G401 (cell line): ENCODE data around the gene OLR1. TPM values are rescaled to one million over a fixed set of nuclear protein-coding genes. Genes with fewer than 3 reads are reported as not detected.

ENCODE experiments used
- DNase-seq: peaks from one replicate; pipeline ENCODE4 v3.0.0-alpha.2; 2015; ENCODE audit warnings: low spot score
- in situ Hi-C: cut with HindIII; loops from 2 replicates; pipeline ENCODE4 v1.10.0; 2016; ENCODE audit warnings: low sequenced_read_pairs, mixed read lengths
- total RNA-seq: library from RNA; depleted of rRNA; stranded (reverse); fragments of >200 nt; shearing (Covaris generic); gene quantifications from 2 replicates; pipeline ENCODE4 v1.2.3, GENCODE V29; 2014

Gene OLR1
- total RNA-seq, 1 experiment from 2014 or later: 4.3 TPM

DNA sequence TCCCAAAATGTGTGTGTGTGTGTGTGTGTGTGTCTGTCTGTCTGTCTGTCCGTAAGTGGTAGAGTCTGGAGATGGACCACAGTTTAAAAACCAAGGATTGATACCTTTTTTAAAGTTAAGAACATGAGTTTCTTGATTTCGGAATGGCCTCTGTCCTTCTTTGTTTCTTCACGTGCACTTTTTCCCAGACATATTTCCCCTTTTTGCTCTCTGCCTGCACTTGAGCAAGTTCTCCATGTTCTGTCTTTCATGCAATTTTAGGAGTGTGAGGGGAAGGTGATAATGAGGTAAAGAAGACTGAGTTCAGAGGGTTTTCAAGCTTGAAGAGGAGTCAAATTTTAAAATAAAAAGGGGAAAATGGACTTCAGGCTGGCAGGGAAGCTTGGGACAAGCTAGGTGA lies 12.7 kb downstream of the OLR1 start:
- DNase-seq: no peak
- in situ Hi-C loops: no loop called here

- in situ Hi-C loops: no loop called here
- no peak for DNase-seq
Measured at GRCh38 chr12:10158406-10158805, 13.5 kb downstream of the OLR1 start.

DNA sequence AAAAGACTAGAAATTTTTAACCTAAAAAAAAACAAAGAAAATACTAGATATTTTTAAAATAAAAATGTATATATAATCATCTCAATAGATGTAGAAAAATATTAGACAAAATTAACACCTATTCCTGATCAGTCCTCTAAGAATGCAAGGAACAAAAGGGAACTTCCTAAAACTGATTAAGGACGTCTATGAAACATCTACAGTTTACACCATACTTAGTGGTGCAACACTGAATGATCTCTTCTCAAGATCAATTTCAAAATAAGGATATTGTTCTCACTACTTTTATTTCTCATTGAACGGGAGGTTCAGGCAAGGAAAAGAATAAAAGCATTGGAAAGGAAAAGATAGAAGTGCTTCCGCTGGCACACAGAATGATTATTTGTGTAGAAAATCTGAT lies 16.0 kb downstream of the OLR1 start:
- DNase-seq: no peak
- in situ Hi-C loops: no loop called here

GRCh38 chr12:10154145-10154496 lies 17.8 kb downstream of the OLR1 start:
- in situ Hi-C loops: no loop called here

DNA sequence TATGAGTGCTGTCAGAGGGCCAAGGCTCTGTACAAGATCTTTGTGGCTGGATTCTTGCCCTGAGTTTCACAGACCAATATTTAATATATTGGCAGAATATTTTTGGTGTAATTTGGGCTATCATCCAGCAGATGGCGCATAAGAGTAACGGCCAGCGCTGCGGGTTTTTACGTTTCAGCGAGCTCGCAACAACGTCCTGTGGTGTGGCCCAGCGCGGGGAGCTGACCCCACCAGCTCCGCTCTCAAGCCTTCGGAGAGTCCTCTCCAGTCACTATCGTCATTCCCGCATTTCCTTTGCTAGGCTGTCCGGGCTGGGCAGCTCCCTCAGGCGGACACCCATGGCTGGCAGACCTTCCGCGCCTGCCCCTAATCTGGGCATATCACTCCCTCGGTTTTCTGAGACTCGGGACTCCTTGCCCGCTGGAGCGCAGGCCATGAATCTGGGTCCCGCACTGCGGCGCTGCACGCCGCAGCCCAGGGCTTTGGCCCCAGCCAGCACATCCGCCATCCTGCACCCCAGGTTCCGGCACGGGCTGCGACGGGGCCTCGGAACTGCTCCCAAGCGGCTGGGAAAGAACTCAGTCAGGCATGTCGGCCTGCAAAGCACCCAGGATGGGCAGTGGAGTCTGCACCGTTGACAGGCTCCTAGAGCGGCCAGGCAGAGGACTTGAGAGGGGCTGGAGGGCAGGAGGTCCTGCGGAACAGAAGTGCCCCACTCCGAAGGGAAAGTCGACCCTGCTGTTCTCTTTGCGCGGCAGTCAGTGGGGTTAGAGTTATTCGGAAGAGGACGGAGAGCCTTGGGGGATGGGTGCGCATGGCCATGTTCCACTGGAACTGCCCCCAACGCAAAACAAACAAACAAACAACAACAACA lies 18.4 kb downstream of the OLR1 start:
- in situ Hi-C loops: no loop called here
- peak; percentile 75 for DNase-seq

More at GRCh38 chr12:10154145-10154496, 17.8 kb downstream of the OLR1 start:
- peak; percentile 47 for DNase-seq

DNA sequence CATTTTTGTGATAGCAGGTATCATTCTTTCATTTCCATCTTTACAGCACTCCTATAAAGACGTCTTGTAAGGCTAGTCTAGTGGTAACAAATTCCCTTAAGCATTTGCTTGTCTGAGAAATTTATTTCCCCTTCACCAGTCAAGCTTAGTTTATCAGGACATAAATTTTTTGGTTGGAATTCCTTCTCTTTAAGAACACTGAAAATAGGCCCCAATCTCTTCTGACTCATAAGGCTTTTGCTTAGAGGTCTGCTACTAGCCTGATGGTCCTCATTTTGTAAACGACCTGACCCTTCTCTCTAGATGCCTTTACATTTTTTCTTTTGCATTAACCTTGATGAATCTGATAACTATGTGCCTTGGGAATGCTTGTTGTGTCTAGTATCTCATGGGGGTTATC lies 20.3 kb downstream of the OLR1 start:
- in situ Hi-C loops: no loop called here
- no peak for DNase-seq

GRCh38 chr12:10147714-10148403 lies 24.1 kb downstream of the OLR1 start:
- in situ Hi-C loops: no loop called here
- DNase-seq: no peak

GRCh38 chr12:10142976-10143589 lies 28.8 kb downstream of the OLR1 start:
- in situ Hi-C loops: no loop called here
- DNase-seq: no peak

DNA sequence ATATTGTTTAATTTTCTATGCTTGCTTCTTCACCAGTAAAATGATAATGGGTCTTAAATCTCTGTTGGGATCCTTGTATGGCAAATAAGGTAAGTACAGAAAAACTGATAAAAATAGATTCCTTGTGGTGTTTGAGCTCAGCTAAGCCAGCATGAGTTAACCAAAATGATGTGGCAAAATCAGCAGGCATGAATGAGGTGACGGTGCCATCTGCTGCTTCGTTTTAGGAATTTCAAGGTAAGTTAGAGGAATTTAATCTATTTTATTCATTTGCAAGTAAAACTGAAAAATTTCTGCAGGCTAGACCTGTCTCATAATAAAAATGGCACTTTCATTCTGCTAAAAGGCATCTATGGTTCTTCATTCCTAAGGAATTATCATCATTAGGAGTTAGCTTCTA lies 31.9 kb downstream of the OLR1 start:
- DNase-seq: peak; percentile 23
- in situ Hi-C loops: no loop called here

GRCh38 chr12:10136637-10137205 lies 35.2 kb downstream of the OLR1 start:
- in situ Hi-C loops: no loop called here
- no peak for DNase-seq

DNA sequence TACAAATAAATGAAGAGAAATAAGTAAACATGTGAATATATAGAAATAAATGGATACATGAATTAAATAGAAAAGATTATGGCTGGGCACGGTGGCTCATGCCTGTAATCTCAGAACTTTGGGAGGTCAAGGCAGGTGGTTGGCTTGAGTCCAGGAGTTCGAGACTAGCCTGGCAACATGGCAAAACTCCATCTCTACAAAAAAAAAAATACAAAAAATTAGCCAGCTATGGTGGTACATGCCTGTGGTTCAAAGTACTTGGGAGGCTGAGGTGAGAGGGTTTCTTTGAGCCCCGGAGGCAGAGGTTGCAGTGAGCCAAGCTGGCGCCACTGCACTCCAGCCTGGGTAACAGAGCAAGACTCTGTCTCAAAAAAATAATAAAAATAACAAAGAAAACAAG lies 36.8 kb downstream of the OLR1 start:
- in situ Hi-C loops: no loop called here
- no peak for DNase-seq

GRCh38 chr12:10132850-10133370 lies 39.0 kb downstream of the OLR1 start:
- DNase-seq: no peak
- in situ Hi-C loops: no loop called here

GRCh38 chr12:10131111-10131690 lies 40.7 kb downstream of the OLR1 start:
- in situ Hi-C loops: no loop called here
- no peak for DNase-seq

DNA sequence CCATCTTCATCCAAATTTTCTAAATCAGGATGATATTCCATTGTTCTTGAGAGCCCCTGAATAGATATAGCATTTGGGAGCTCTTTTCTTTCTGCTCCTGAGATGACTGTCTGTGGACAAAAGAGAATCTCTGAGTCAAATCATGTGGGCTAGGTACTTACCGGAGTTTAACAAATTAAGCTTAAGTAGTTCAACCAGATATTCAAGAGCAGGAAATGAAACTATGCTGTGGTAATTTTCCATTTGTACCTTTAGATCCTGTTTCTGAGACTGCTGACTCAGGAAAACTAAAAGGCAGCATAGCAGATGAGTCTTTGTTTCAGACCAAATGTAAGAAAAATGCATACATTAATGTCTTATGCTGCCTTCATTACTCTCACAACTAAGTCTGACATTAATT lies 41.9 kb downstream of the OLR1 start, which contains the start of gene CLEC7A:
TSS of gene CLEC7A (minus strand) at position 158 of the 400 bp plus-strand sequence. CDS start at position 41, 117 bp downstream.
- in situ Hi-C loops: no loop called here
- no peak for DNase-seq

DNA sequence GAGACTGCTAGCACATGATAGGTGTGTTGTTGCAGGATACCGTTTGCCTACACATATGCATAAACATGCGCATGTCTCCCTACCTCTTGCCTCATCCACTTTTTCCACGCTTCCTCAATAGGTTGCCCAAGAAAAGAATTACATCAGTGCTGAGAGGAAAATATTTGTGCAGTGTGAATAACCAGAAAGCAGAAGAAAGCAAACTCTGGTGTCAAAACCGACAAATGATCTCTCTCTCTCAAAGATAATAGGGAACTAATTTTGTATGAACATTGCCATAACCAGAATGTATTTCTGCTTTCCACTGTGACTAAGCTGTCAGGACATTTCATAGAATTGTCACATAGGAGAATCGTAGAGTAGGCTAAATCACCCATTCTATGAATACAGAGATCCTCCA lies 43.2 kb downstream of the OLR1 start:
- in situ Hi-C loops: no loop called here
- no peak for DNase-seq

- DNase-seq: no peak
- in situ Hi-C loops: no loop called here
Measured at GRCh38 chr12:10126413-10126812, 45.5 kb downstream of the OLR1 start.

DNA sequence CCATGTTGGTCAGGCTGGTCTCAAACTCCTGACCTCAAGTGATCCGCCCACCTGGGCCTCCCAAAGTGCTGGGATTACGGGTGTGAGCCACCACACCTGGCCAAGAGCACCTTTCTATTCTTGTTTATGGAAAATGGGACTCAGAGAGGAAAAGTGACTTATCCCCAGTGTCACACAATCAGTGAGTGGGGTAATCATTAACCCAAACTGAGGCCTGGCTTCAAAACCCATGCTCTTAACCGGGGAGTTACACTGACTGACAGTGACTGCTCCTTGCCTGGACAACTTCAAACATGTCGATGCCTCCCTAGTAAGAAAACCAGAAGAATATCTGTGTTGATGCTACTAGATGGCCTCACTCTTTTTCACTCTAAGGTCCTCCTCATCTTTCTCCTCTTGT lies 49.2 kb downstream of the OLR1 start:
- no peak for DNase-seq
- in situ Hi-C loops: no loop called here

- DNase-seq: no peak
- in situ Hi-C loops: no loop called here
Measured at GRCh38 chr12:10121278-10121677, 50.7 kb downstream of the OLR1 start.

DNA sequence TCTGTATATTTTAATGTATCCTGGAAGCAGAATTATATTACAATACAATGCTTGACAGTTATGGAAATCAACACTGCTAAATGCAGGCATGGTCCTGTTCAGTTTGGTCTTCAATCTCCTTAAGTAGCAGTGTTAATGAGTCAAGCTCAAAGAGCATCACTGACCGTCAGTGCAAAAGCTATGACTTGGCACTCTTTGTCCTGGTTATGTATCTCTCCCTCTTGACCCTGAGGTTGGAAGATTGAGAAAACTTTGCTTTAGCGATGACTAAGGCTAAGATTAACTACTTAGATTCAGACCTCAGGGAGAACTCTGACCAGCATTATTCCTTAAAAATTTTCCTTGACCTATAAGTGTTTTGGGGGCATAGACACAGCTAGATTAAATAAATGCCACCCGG lies 52.9 kb downstream of the OLR1 start:
- no peak for DNase-seq
- in situ Hi-C loops: no loop called here
